Measurements from ENCODE around the gene CDH23. TPM values are rescaled to one million over a fixed set of nuclear protein-coding genes. Genes with fewer than 3 reads are reported as not detected.

CDH23 gene
- total and polyA plus RNA-seq, 12 donors, result 1.7 to 20.2 (median 7.8) TPM

DNA sequence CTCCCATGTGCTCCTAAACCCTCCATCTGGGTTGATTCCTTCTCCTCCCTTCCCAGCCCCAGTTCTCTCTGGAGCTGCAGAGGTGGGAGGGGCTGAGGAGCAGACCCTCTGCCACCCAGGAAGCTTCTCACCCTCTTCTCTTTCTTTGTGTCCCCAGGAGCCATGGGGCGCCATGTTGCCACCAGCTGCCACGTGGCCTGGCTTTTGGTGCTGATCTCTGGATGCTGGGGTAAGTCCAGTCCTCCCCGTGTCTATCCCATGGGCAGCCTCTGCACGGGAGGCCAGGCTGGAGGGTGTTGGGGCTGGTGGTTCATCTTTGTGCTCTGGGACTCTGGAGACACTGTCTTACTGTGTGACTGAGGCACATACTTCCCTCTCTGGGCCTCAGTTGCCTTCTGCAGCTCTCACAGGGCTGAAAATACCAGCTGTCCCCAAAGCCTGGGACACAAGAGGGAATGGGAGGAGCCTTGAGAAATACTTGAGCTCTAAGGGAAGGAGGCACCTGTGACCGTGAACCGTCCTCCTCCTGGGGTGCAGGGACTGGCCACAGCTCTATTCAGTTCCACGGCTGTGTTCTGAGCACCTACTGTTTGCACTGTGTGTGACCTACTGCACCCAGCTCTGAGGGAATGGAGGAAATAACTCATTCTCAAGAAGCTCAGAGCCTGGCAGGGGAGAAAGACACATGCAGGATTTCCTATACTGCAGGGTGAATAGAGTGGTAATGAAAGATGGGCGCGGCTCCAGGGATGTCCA lies 43.1 kb downstream of the CDH23 start:
- TF ChIP-seq POLR2A (IDR thresholded peaks at IDR 0.05), result no peak
- TF ChIP-seq, protein P1, sequence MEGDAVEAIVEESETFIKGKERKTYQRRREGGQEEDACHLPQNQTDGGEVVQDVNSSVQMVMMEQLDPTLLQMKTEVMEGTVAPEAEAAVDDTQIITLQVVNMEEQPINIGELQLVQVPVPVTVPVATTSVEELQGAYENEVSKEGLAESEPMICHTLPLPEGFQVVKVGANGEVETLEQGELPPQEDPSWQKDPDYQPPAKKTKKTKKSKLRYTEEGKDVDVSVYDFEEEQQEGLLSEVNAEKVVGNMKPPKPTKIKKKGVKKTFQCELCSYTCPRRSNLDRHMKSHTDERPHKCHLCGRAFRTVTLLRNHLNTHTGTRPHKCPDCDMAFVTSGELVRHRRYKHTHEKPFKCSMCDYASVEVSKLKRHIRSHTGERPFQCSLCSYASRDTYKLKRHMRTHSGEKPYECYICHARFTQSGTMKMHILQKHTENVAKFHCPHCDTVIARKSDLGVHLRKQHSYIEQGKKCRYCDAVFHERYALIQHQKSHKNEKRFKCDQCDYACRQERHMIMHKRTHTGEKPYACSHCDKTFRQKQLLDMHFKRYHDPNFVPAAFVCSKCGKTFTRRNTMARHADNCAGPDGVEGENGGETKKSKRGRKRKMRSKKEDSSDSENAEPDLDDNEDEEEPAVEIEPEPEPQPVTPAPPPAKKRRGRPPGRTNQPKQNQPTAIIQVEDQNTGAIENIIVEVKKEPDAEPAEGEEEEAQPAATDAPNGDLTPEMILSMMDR (IDR thresholded peaks at IDR 0.05), result no peak
- no peak overlapping the region for H3K4me3 ChIP-seq
- no peak overlapping the region for H3K27ac ChIP-seq
- 76 to 90% (median 86%) methylated on average over 4 to 9 of the region's 9 CpGs for WGBS, 4 donors
- no peak for DNase-seq
- no peaks in the 10 kb centered on the region for H3K36me3 ChIP-seq (replicated peaks in 1 of 2)
- intact Hi-C loops (cut with DNase I), result no loop called here
- no peaks in the 10 kb centered on the region for H3K9me3 ChIP-seq (replicated peaks in 1 of 3)
- H3K27me3 ChIP-seq, result no peaks in the 10 kb centered on the region
- H3K4me1 ChIP-seq (replicated peaks in 1 of 2), result no peaks in the 10 kb centered on the region

DNA sequence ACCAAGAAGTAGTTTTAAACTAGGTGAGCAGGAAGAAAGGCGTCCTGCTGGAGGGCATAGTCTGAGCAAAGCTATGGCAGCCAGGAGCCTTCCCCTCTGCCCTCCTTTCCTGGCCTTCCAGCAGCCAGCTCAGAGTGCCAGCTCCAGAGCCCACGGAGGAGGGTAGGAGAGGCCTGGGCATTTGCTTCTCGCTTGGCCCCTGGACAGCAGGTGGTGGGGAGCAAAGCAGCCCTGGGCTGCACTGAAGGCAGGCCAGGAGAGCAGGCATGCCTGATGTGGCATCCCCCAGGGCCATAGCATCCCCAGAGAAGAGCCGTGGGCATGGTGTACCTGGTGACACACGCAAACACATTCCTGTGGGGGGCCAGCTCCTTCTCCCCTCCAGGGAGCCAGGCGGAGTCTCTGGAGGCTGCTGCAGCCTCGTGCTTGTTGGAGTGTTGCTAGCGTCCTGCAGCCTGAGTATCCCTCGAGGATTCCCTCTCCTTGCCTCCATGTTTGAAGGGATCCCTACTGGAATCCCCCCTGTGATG lies 43.9 kb downstream of the CDH23 start:
- no peak overlapping the region for H3K4me3 ChIP-seq
- no peak for DNase-seq
- WGBS, 4 donors, result 63 to 78% (median 72%) methylated on average over 7 to 9 of the region's 9 CpGs
- no peaks in the 10 kb centered on the region for H3K36me3 ChIP-seq (replicated peaks in 1 of 2)
- intact Hi-C loops (cut with DNase I), result no loop called here
- H3K27me3 ChIP-seq, result no peaks in the 10 kb centered on the region
- no peaks in the 10 kb centered on the region for H3K9me3 ChIP-seq (replicated peaks in 1 of 3)
- no peak overlapping the region for H3K27ac ChIP-seq
- H3K4me1 ChIP-seq (replicated peaks in 1 of 2), result no peaks in the 10 kb centered on the region
- no peak for TF ChIP-seq POLR2A (IDR thresholded peaks at IDR 0.05)
- TF ChIP-seq, protein P1 (IDR thresholded peaks at IDR 0.05), result no peak

DNA sequence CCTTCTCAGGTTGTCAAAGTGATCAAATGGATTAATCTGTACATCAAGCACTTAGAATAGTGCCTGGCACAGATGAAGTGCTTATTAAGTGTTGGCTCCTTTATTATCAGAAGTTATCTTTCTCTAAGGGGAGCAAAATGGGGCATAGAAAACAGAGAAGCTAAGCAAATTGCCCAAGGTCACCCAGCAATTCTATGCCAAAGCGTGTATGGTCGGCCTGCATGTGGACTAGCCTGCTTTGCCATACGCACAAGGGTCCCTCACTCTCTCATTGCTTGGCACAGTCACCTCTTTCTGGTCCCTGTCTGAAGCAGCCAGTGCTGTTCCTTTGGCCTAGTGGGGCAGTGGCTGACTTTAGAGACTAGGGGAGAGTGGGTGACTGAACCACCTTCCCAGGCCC lies 45.3 kb downstream of the CDH23 start:
- Histone ChIP-seq H3K36me3 (replicated peaks in 1 of 2) (no peaks in the 10 kb centered on the region), H3K27me3 (no peaks in the 10 kb centered on the region), H3K4me1 (replicated peaks in 1 of 2) (no peaks in the 10 kb centered on the region), H3K4me3 (no peak overlapping the region), H3K27ac (no peak overlapping the region), H3K9me3 (replicated peaks in 1 of 3) (no peaks in the 10 kb centered on the region)
- 76 to 87% (median 80%) methylated on average over 3 of the region's 3 CpGs for WGBS, 4 donors
- intact Hi-C loops (cut with DNase I), result no loop called here
- no peak for DNase-seq
- TF ChIP-seq POLR2A (IDR thresholded peaks at IDR 0.05), result no peak

DNA sequence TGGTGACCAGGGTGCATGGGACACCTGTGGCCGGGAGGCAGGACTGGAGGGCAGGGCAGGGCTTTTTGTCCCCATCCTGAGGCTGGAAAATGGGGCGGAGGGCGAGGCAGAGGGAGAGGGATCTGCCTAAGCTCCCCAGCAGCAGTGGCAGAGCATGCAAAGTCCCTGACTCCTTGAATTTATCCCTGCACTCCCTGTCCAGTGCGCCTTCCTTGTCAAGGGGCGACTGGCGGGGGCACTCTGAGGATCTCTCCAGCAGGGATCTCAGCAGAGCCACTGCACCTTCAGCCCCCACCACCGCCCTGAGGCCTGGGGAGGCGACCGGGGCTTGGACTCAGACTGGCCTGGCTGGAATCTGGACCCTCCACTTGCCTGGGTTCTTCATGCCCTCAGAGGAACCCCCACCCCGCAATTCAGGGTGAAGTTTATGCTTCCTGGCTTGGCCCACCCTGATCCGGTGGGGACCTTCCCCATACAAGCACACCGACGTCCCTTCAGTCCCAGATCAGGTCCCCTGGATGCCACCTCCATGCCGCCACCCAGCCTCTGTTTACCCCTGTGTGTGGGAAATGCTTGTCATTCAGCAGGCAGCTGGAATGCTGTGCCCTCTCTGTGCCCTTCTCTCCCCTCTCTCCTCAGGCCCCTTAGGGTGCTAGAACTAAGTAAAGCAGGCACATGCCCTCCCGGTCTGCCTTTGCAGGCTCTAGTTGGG lies 46.3 kb downstream of the CDH23 start:
- Histone ChIP-seq H3K4me3 (no peak overlapping the region), H3K9me3 (replicated peaks in 1 of 3) (no peaks in the 10 kb centered on the region), H3K27ac (no peak overlapping the region), H3K4me1 (replicated peaks in 1 of 2) (no peaks in the 10 kb centered on the region), H3K36me3 (replicated peaks in 1 of 2) (no peaks in the 10 kb centered on the region), H3K27me3 (no peaks in the 10 kb centered on the region)
- WGBS, 4 donors, result 78 to 93% (median 81%) methylated on average over 7 to 15 of the region's 15 CpGs
- TF ChIP-seq, protein P1 (IDR thresholded peaks at IDR 0.05), result no peak
- TF ChIP-seq POLR2A (IDR thresholded peaks at IDR 0.05), result no peak
- DNase-seq, result no peak
- intact Hi-C loops (cut with DNase I), result no loop called here

Data from adrenal gland (tissue), 12 donors.